Stimulated activated effector memory CD8-positive, alpha-beta T cell treated with anti-CD3 and anti-CD28 coated beads, Interleukin-12 subunit alpha, Interleukin-12 subunit beta, amount 100 ng/mL, for 72 hours (primary cell): ENCODE results near the gene NANS.
A peak's percentile ranks its signal among the peaks of the same experiment; 100 is the strongest.
"Not testable (repeated sequence)": the region's sequence is repeated elsewhere in the genome, so short reads cannot be mapped to it uniquely, and the experiment has no call there.

Experiments
- ATAC-seq: fragments of 150-1000 bp; cut with Tn5 transposase; 2 replicates; pipeline ENCODE4 v1.10.0; 2021
- DNase-seq, 2 donors: peaks; one replicate each; pipeline ENCODE4 v3.0.0; 2021 to 2022; ENCODE audit warnings: low spot score in 2 of 2
- H3K27ac Mint-ChIP-seq: one replicate; pipeline ENCODE4 v1.8.0; 2022; ENCODE audit warnings: mild to moderate bottlenecking, mixed read lengths
- H3K36me3 Mint-ChIP-seq: one replicate; pipeline ENCODE4 v1.8.0; 2022; ENCODE audit warnings: mild to moderate bottlenecking, mixed read lengths
- H3K4me1 Mint-ChIP-seq: one replicate; pipeline ENCODE4 v1.8.0; 2022; ENCODE audit warnings: mixed read lengths
- H3K4me3 Mint-ChIP-seq: one replicate; pipeline ENCODE4 v1.8.0; 2022; ENCODE audit warnings: mild to moderate bottlenecking, mixed read lengths
- H3K9me3 Mint-ChIP-seq: one replicate; pipeline ENCODE4 v1.8.0; 2022; ENCODE audit warnings: mixed read lengths

NANS gene, protein sequence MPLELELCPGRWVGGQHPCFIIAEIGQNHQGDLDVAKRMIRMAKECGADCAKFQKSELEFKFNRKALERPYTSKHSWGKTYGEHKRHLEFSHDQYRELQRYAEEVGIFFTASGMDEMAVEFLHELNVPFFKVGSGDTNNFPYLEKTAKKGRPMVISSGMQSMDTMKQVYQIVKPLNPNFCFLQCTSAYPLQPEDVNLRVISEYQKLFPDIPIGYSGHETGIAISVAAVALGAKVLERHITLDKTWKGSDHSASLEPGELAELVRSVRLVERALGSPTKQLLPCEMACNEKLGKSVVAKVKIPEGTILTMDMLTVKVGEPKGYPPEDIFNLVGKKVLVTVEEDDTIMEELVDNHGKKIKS

DNA sequence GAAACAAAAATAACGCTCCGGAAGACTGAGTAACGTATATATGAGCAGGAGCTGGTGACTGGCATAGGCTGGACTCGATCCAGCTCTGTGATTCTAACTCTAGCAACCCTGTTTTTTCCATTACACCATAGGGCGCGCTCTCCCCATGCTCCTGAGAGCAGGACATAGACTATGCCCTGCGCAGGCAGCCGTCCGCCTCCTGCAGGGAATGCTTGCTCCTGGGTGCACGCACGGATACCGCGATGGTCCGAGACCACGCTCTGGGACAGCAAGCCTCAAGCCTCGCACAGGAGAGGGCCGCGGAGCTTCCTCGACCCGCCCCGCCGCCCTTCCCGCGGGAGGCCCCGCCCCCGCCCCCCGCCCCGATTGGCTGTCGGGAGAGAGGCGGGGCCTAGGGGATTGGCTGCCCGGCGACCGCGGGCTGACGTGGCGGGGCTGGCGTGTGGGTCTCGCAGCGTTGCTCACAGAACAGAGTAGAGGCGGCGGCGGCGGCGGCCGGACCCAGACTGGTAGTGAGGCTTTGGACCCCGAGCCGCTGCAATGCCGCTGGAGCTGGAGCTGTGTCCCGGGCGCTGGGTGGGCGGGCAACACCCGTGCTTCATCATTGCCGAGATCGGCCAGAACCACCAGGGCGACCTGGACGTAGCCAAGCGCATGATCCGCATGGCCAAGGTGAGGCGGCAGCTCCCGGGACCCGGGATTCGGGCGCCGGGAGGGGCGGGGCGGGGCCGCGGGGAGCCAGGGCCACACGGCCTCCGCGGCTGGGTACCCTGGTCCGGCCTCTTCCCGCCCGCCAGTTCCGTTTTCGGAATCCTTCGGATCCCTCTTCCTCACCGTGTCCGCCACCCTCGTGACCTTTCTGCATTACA lies at the start of gene NANS:
NANS (plus strand) TSS at position 464 of the 869 bp plus-strand sequence; CDS start at position 541, 77 bp downstream.
- no peaks in the 10 kb centered on the region for H3K9me3 Mint-ChIP-seq
- H3K27ac Mint-ChIP-seq: peak within 1 kb of the TSS; percentile 96
- peak; percentile 86 to 94 for DNase-seq
- peak; percentile 97 for ATAC-seq
- H3K4me3 Mint-ChIP-seq: peak within 1 kb of the TSS; percentile 92
- H3K36me3 Mint-ChIP-seq: peaks cover 37% of the 10 kb centered on the region
- peaks cover 24% of the 10 kb centered on the region for H3K4me1 Mint-ChIP-seq

DNA sequence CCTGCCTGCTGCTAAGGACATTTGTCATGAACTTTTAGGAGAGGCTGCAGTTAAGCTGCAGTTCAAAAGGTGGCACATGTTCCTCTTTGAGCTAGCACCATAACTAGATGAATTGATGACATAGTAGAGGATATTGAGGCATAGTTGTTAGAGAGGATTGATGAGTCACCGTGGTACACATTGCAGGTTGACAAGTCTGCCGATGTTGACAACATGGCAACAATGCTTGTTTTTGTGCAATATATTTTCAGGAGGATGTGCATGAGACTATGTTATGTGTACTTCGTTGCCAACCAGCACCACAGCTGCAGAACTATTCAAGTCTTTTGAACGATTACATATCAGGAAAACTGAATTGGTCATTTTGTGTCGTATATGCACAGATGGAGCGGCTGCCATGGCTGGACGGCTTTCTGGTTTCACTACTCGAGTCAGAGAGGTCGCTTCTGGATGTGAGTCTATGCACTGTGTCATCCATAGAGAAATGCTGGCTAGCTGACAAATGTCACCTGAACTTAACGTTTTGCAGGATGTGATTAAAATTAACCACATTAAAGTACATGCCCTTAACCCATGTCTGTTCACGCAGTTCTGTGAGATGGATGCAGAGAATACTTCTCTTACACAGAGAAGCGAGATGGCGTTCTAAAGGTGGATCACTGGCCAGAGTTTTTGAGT lies 49.1 kb upstream of the NANS start:
- Mint-ChIP-seq H3K27ac (peak overlapping the region; percentile 50), H3K9me3 (no peaks in the 10 kb centered on the region), H3K36me3 (peaks cover 100% of the 10 kb centered on the region), H3K4me1 (peaks cover 20% of the 10 kb centered on the region), H3K4me3 (no peak overlapping the region)
- ATAC-seq: peak; percentile 79
- no peak for DNase-seq

DNA sequence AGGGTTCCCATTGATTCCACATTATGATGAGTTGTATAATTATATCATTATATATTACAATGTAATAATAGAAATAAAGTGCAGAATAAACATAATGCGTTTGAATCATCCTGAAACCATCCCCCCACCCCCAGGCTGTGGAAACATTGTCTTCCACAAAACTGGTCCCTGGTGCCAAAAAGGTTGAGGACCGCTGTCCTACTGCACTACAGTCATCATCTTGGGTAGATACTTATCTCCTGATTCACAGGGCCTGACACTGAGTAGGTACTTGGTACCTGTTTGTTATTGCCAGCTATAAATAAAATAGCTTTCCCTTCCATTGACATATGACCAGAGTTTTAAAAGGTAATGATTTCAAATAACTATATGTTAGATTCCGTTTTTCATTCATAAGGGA lies 47.8 kb upstream of the NANS start:
- Mint-ChIP-seq H3K36me3 (peaks cover 100% of the 10 kb centered on the region), H3K4me3 (no peak overlapping the region), H3K4me1 (peaks cover 20% of the 10 kb centered on the region), H3K27ac (no peak overlapping the region), H3K9me3 (no peaks in the 10 kb centered on the region)
- DNase-seq (no peak), ATAC-seq (no peak)

DNA sequence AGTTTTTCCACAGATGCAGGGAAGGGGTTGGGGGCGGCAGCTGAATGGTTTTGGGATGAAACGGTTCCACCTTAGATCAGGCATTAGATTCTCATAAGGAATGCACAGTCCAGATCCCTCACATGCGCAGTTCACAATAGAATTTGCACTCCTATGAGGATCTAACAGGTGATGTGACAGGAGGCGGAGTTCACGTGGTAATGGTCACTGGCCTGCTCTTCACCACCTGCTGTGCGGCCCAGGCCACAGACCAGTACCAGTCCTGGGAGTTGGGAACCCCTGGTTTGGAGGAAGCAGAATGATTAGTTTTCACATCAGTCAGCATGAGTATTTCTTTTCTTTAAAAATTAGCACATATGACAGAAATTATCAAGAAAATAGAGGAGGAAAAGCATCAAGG lies 47.1 kb upstream of the NANS start:
- Mint-ChIP-seq H3K4me1 (peaks cover 20% of the 10 kb centered on the region), H3K27ac (peak overlapping the region; percentile 8), H3K9me3 (no peaks in the 10 kb centered on the region), H3K4me3 (no peak overlapping the region), H3K36me3 (peaks cover 100% of the 10 kb centered on the region)
- ATAC-seq (no peak), DNase-seq (no peak)

DNA sequence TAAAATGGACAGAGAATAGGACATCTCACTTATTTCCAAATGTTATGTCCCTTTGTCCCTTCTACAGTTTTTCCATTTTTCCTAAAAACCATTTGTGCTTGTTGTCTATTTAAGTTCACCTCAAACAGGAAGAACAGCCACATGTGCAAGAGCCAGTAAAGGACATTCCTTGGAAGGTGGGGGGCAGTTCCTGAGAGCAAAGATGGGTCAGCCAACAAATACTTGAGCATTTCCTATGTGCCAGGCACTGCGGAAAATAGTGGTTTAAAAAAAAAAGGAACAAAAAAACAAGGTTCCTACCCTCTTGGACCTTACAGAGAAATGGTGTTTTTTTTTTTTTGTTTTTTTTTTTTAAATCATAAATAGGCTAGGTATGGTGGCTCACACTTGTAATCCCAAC lies 46.6 kb upstream of the NANS start:
- Mint-ChIP-seq H3K9me3 (no peaks in the 10 kb centered on the region), H3K36me3 (peaks cover 100% of the 10 kb centered on the region), H3K4me3 (no peak overlapping the region), H3K27ac (peak overlapping the region; percentile 8), H3K4me1 (peaks cover 20% of the 10 kb centered on the region)
- ATAC-seq (no peak), DNase-seq (no peak)

DNA sequence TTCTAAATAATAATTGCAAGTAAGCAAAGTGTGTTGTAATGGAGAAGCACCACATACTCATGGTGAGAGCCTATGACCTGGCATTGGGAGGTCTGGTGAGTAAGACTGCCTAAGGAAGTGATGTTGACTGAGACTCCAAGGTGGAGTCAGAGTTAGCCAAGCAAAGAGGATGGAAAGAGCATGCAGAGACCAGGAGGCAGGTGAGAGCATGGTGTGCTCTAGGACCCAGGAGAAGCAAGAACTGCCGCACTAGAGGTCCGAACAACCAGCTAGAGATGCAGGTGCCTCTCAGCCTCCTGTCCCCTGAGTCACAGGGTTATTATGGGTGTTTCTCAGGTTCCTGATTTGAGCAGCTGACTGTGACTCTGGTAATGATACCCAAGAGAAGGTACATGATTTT lies 46.1 kb upstream of the NANS start:
- Mint-ChIP-seq H3K36me3 (peaks cover 100% of the 10 kb centered on the region), H3K4me3 (no peak overlapping the region), H3K27ac (peak overlapping the region; percentile 8), H3K9me3 (no peaks in the 10 kb centered on the region), H3K4me1 (peaks cover 20% of the 10 kb centered on the region)
- ATAC-seq (peak; percentile 67), DNase-seq (no peak)

DNA sequence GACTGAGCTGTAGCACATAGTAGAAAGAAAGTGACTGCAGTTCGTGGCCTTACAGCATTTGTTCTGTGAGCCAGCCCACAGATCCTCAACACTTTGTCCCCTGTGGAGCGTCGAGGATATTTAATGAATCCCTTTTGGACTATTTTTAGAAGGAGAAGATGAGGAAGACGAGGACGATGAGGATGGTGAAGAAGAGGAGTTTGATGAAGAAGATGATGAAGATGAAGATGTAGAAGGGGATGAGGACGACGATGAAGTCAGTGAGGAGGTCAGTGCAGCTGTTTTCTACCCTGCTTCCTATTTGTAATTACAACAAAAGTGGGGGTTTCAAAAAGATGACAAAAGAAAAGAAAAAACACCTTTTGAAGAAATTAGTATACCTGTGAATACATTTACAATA lies 45.4 kb upstream of the NANS start:
- DNase-seq (no peak), ATAC-seq (no peak)
- Mint-ChIP-seq H3K9me3 (no peaks in the 10 kb centered on the region), H3K36me3 (peaks cover 100% of the 10 kb centered on the region), H3K27ac (peak overlapping the region; percentile 8), H3K4me1 (peaks cover 14% of the 10 kb centered on the region), H3K4me3 (no peak overlapping the region)

DNA sequence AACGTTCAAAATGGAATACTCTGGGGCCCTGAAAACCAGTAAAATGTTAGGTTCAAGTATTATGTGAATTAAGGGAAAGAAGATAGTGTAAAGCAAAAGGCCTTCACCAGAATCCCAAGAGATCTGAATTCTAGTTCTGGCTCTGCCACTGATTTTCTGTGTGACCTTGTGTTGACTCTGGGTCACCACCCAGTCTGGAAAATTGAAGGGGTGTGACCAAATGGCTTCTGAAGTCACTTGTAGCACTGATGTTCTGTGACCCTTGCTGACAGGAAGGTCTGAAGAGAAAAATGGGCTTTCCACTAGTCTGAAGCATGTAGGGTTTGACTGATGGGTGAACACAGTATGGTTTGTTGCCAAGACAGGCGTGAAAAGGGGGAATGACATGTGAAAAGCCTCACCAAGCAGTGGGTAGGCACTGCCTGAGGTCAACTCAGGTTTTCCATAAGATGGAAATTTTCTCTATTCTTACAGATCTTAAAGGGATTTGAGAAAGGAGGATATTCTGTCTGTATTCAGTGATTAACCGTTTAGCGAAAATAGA lies 40.3 kb upstream of the NANS start:
- Mint-ChIP-seq H3K9me3 (no peaks in the 10 kb centered on the region), H3K4me3 (no peak overlapping the region), H3K27ac (peak overlapping the region; percentile 19), H3K36me3 (peaks cover 100% of the 10 kb centered on the region), H3K4me1 (peaks cover 2% of the 10 kb centered on the region)
- no peak for ATAC-seq
- no peak for DNase-seq

DNA sequence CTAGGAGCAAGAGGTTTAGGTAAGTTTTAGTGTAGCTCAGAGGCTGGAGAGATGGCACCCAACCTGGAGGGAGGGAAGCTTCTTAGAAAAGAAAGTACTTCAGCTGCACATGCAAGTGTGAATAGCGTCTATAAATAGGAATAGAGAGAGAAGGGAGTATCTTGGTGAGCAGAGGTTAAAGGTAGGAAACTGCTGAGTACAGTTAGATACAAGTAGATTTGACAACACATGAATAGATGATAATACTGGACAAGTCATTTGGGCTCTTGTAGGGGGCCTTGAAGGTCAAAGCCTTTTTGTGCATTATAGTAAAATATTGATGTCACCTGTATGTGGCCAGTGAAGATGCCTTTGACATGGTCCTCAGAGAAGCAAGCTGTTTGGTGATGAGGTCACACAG lies 39.2 kb upstream of the NANS start:
- Mint-ChIP-seq H3K36me3 (peaks cover 98% of the 10 kb centered on the region), H3K9me3 (no peaks in the 10 kb centered on the region), H3K4me3 (no peak overlapping the region), H3K27ac (peak overlapping the region; percentile 41), H3K4me1 (no peaks in the 10 kb centered on the region)
- DNase-seq (no peak), ATAC-seq (no peak)

DNA sequence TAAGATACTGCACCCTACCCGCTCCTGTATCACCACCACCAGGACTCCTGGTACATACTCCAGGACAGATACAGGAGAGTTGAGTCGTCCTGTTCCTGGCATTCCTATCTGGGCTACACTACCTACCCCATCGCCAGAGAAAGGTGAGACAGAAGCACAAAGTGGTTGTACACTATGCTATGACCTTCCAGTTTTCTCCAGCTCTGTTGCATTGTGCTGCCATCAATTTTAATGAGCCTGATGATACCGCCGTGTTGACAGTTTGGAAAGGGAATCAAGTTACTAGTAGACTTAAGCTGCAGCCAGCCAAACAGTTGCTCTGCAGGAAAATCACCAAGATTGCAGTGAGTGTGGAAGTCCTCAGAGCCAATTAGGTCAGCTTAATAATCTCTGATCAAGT lies 38.2 kb upstream of the NANS start:
- Mint-ChIP-seq H3K27ac (no peak overlapping the region), H3K9me3 (no peaks in the 10 kb centered on the region), H3K4me1 (no peaks in the 10 kb centered on the region), H3K36me3 (peaks cover 87% of the 10 kb centered on the region), H3K4me3 (no peak overlapping the region)
- DNase-seq (no peak), ATAC-seq (no peak)

DNA sequence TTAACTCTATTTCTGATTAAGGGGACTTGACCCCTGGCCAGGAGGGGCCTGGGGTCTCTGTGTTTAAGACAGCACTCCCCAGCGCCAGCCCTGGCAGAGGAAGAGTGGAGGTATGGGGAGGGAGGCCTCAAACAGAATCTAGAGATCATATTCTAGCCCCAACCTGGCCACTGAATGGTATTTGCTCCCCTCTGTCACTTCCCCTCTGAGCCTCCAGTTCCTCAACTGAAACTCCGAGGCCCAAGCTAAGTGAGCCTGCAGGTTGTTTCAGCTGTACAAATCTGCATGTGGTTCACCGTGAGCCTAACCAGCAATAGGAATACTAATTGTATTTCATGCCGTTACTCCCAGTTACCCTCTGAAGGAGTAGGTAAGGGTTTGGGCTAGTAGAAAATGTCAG lies 37.4 kb upstream of the NANS start:
- Mint-ChIP-seq H3K9me3 (no peaks in the 10 kb centered on the region), H3K36me3 (peaks cover 80% of the 10 kb centered on the region), H3K27ac (no peak overlapping the region), H3K4me3 (no peak overlapping the region), H3K4me1 (no peaks in the 10 kb centered on the region)
- ATAC-seq: no peak
- DNase-seq: no peak

DNA sequence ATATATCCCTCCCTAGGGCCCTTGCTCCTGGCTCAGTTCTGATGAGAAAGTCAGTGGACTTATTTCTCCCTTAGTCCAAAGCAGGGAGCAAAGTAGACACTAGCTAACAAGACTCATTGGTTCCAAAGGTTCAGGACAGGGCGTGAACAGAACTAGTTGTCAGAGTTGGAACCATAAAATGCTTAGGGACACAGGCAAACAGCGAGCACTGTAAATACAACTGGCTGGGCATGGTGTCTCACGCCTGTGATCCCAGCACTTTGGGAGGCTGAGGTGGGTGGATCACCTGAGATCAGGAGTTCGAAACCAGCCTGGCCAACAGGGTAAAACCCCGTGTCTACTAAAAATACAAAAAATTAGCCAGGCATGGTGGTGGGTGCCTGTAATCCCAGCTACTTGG lies 36.7 kb upstream of the NANS start:
- not testable (repeated sequence) for DNase-seq, H3K9me3 Mint-ChIP-seq, H3K4me3 Mint-ChIP-seq, H3K4me1 Mint-ChIP-seq, ATAC-seq
- H3K27ac Mint-ChIP-seq: peak overlapping the region; percentile 8
- H3K36me3 Mint-ChIP-seq: peaks cover 74% of the 10 kb centered on the region

DNA sequence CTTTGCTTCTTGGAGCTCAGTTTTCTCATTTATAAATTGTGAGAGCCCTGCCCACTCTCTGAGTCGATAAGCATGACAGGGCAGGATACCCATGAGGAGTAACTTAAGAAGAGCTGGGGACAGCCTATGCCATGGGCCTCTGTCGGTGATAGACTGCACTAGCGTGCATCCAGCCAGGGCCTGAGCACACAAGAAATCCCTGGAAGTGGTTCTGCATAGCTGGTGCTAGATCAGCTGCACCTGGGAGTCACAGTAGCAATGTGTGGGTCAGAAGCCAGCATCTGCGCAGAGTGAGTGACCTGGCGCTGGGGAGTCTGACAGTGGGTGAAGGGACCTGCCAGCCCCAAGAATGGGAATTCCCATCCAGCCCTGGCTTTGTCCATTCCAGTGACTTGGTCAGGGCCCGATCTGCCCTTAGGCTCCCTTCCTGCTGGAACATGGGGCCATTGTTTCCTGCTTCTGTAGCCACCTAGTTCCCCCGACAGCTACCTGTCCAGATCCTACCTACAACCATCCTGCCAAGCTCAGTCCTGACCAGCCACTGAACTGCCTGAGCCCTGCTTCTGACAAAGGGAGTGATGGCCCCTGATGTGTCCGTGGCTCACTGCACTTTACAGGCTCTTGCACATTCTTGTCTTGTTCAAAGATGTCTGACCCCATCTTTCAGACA lies 35.9 kb upstream of the NANS start:
- Mint-ChIP-seq H3K4me3 (no peak overlapping the region), H3K36me3 (peaks cover 71% of the 10 kb centered on the region), H3K4me1 (peaks cover 6% of the 10 kb centered on the region), H3K9me3 (no peaks in the 10 kb centered on the region), H3K27ac (peak overlapping the region; percentile 8)
- ATAC-seq (no peak), DNase-seq (no peak)

DNA sequence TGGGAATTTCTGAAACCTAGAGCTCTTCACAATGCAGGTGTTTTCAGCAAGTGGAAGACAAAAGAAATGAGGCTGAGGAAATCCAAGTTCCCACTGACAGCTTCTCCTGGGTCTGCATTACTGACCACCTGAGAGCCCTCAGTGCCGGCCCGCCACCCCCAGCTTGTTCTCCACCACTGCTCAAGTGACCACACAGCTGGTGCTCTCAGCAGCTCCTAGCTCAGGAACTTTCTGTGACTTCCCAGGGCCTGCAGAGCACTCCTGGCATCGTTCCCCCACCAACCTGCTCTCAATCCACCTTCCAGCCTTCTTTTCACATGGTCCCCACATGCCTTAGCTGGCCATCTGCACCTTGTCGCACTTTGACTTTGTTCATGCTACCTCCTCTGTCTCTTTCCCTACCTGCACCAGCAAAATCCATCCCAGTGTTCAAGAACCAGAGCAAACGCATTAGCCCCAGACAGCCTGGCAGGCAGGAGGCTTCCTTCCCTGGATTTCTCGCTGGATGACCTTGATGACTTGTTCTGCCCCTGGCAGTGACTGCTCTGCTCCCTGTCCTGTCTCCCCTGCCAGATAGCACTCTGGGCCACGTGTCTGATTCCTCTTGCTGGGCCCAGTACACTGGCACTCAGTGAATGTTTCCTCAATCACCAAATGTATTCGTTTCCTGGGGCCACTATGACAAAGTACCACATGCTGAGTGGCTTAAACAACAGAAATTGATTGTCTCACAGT lies 35.1 kb upstream of the NANS start:
- no peaks in the 10 kb centered on the region for H3K9me3 Mint-ChIP-seq
- DNase-seq: no peak
- peak; percentile 27 for ATAC-seq
- peak overlapping the region; percentile 35 for H3K27ac Mint-ChIP-seq
- peaks cover 6% of the 10 kb centered on the region for H3K4me1 Mint-ChIP-seq
- H3K4me3 Mint-ChIP-seq: no peak overlapping the region
- H3K36me3 Mint-ChIP-seq: peaks cover 71% of the 10 kb centered on the region
